GM12878 (cell line): ENCODE results near the gene ABCA3. TPM values are rescaled to one million over a fixed set of nuclear protein-coding genes. Genes with fewer than 3 reads are reported as not detected.

Experiments
- ATF7 ChIP-seq: fragments of 450-650 bp; IDR thresholded peaks from 2 replicates; pipeline ENCODE4 v1.6.1; 2016; ENCODE audit warnings: low read depth, mild to moderate bottlenecking
- BMI1 ChIP-seq: fragments of 450-650 bp; IDR thresholded peaks from 2 replicates; pipeline ENCODE4 v1.6.1; 2016; ENCODE audit warnings: mild to moderate bottlenecking, moderate library complexity, borderline replicate concordance
- CHD1 ChIP-seq: IDR thresholded peaks from 2 replicates; pipeline ENCODE4 v1.6.1; 2012; ENCODE audit warnings: low read depth, low read length, improper control_type of control experiment
- EED ChIP-seq: sonication (generic); IDR thresholded peaks from 2 replicates; pipeline ENCODE4 v1.6.1; 2016; ENCODE audit warnings: antibody characterized with exemption, low read depth
- FOS ChIP-seq: IDR thresholded peaks from 3 replicates; pipeline ENCODE4 v1.6.1; 2011; ENCODE audit warnings: borderline replicate concordance; ENCODE audit not compliant: insufficient read length; ENCODE audit errors: extremely low read depth
- FOXK2 ChIP-seq: fragments of 450-650 bp; IDR thresholded peaks from 2 replicates; pipeline ENCODE4 v1.6.1; 2017; ENCODE audit warnings: mild to moderate bottlenecking, moderate library complexity
- GATAD2B ChIP-seq: fragments of 450-650 bp; conservative IDR thresholded peaks from 2 replicates; pipeline ENCODE4 v1.6.1; 2017; ENCODE audit warnings: low read depth, mild to moderate bottlenecking, moderate library complexity
- HDGF ChIP-seq: fragments of 450-650 bp; IDR thresholded peaks from 2 replicates; pipeline ENCODE4 v1.6.1; 2016; ENCODE audit warnings: antibody characterized with exemption
- IRF3 ChIP-seq: fragments of 450-650 bp; IDR thresholded peaks from 2 replicates; pipeline ENCODE4 v1.6.1; 2014; ENCODE audit warnings: mild to moderate bottlenecking
- JUNB ChIP-seq: IDR thresholded peaks from 2 replicates; pipeline ENCODE4 v1.6.1; 2016; ENCODE audit warnings: antibody characterized with exemption, mild to moderate bottlenecking
- JUND ChIP-seq: IDR thresholded peaks from 2 replicates; pipeline ENCODE4 v1.6.1; 2012; ENCODE audit warnings: low read depth, mild to moderate bottlenecking, low read length, improper control_type of control experiment, moderate library complexity
- KLF5 ChIP-seq: fragments of 450-650 bp; IDR thresholded peaks from 2 replicates; pipeline ENCODE4 v1.6.1; 2014; ENCODE audit warnings: mild to moderate bottlenecking; ENCODE audit not compliant: partially characterized antibody
- MAX ChIP-seq: IDR thresholded peaks from 2 replicates; pipeline ENCODE4 v1.6.1; 2012; ENCODE audit warnings: low read depth, low read length, improper control_type of control experiment
- MXI1 ChIP-seq: fragments of 150-350 bp; IDR thresholded peaks from 2 replicates; pipeline ENCODE4 v1.6.1; 2011; ENCODE audit warnings: low read depth, mild to moderate bottlenecking, inconsistent platforms, low read length, improper control_type of control experiment
- NFIC ChIP-seq: IDR thresholded peaks from 2 replicates; pipeline ENCODE4 v1.6.1; 2012; ENCODE audit warnings: low read depth, mild to moderate bottlenecking, inconsistent platforms, low read length, moderate library complexity
- NR2C2 ChIP-seq: IDR thresholded peaks from 2 replicates; pipeline ENCODE4 v1.6.1; 2011; ENCODE audit warnings: borderline replicate concordance, low read depth; ENCODE audit not compliant: control insufficient read depth, insufficient read length
- PAX8 ChIP-seq: fragments of 450-650 bp; IDR thresholded peaks from 2 replicates; pipeline ENCODE4 v1.6.1; 2017; ENCODE audit warnings: mild to moderate bottlenecking, moderate library complexity
- PBX3 ChIP-seq: IDR thresholded peaks from 2 replicates; pipeline ENCODE4 v1.6.1; 2011; ENCODE audit warnings: mild to moderate bottlenecking, low read depth, low read length, moderate library complexity; ENCODE audit not compliant: insufficient replicate concordance
- PML ChIP-seq: IDR thresholded peaks from 2 replicates; pipeline ENCODE4 v1.6.1; 2012; ENCODE audit warnings: low read length, inconsistent platforms
- POLR2A ChIP-seq: IDR thresholded peaks from 2 replicates; pipeline ENCODE4 v1.6.1; 2011; ENCODE audit warnings: low read depth, mild to moderate bottlenecking, low read length
- PRDM15 ChIP-seq: fragments of 450-650 bp; formaldehyde crosslinking; IDR thresholded peaks from 2 replicates; pipeline ENCODE4 v1.4.0; 2020; ENCODE audit warnings: mild to moderate bottlenecking, moderate library complexity
- SIX5 ChIP-seq: IDR thresholded peaks from 2 replicates; pipeline ENCODE4 v1.6.1; 2011; ENCODE audit warnings: mild to moderate bottlenecking, low read depth, low read length, moderate library complexity; ENCODE audit not compliant: severe bottlenecking
- SMAD5 ChIP-seq: IDR thresholded peaks from 2 replicates; pipeline ENCODE4 v1.6.1; 2016; ENCODE audit warnings: antibody characterized with exemption, low read depth
- SREBF1 ChIP-seq: IDR thresholded peaks from 2 replicates; pipeline ENCODE4 v1.6.1; 2012; ENCODE audit warnings: mild to moderate bottlenecking, low read length
- STAT1 ChIP-seq: fragments of 450-650 bp; conservative IDR thresholded peaks from 2 replicates; pipeline ENCODE4 v1.6.1; 2014; ENCODE audit warnings: antibody characterized with exemption, mild to moderate bottlenecking
- ZNF217 ChIP-seq: fragments of 450-650 bp; IDR thresholded peaks from 2 replicates; pipeline ENCODE4 v1.6.1; 2017; ENCODE audit warnings: antibody characterized with exemption, mild to moderate bottlenecking
- ZNF24 ChIP-seq: fragments of 450-650 bp; IDR thresholded peaks from 2 replicates; pipeline ENCODE4 v1.6.1; 2017; ENCODE audit warnings: antibody characterized with exemption, mild to moderate bottlenecking
- polyA plus RNA-seq, 11 experiments: library from polyadenylated mRNA; depleted of rRNA in 4 of 11; unstranded in 6 of 11; stranded (reverse) in 5 of 11; fragments of >200 nt; fragmentation: Nextera tagmentation in 4 of 11; fragmentation: Illumina TruSeq in 1 of 11; extraction: Ambion mirVana in 4 of 11; extraction: Trizol in 1 of 11; gene quantifications; 1 replicate in 1 of 11; 2 replicates in 10 of 11; pipeline versions ENCODE4 v1.2.1 to v1.2.3, GENCODE V29; 2011 to 2016; ENCODE audit warnings: inconsistent platforms in 2 of 11, missing spikeins in 2 of 11, low read depth in 1 of 11
- total RNA-seq, 4 experiments: library from RNA; depleted of rRNA in 3 of 4; stranded (reverse); fragments of >200 nt in 3 of 4; fragmentation: Illumina TruSeq in 1 of 4; extraction: Trizol in 1 of 4; gene quantifications; 2 replicates each; pipeline versions ENCODE4 v1.2.1 to v1.2.3, GENCODE V29; 2013 to 2021

The ABCA3 gene
- total and polyA plus RNA-seq, 10 of the 15 experiments (the other 5 are each of a cell fraction or from before 2014, with no cell fraction given) = 0.71 to 17.6 (median 6.7) TPM

- TF ChIP-seq GATAD2B = peak; percentile 89; the same call in 1 of the 2 replicates
- TF ChIP-seq FOXK2 = no peak
- TF ChIP-seq NR2C2 = no peak
- peak; percentile 57; the same call in 1 of the 2 replicates for TF ChIP-seq POLR2A
- TF ChIP-seq ZNF217 = no peak; the same call in 1 of the 2 replicates
- no peak for TF ChIP-seq SMAD5
- peak; percentile 84 for TF ChIP-seq KLF5
- no peak for TF ChIP-seq ATF7
- TF ChIP-seq CHD1 = no peak
- TF ChIP-seq PRDM15 (CRISPR knock-in tag) = no peak
- no peak for TF ChIP-seq BMI1
- TF ChIP-seq NFIC = no peak
- no peak for TF ChIP-seq PML
- no peak for TF ChIP-seq FOS
- peak; percentile 79 for TF ChIP-seq MXI1
- TF ChIP-seq MAX = peak; percentile 96
- 0 out of 2 replicates have a peak, but pooled peaks have one; percentile 37 for TF ChIP-seq JUNB
- no peak for TF ChIP-seq SREBF1
- no peak for TF ChIP-seq HDGF
- TF ChIP-seq SIX5 = no peak
- no peak for TF ChIP-seq JUND
- peak; percentile 51; the same call in 1 of the 2 replicates for TF ChIP-seq IRF3
- no peak for TF ChIP-seq PAX8
- TF ChIP-seq STAT1 = peak; percentile 97
- no peak for TF ChIP-seq ZNF24
- TF ChIP-seq PBX3 = no peak
- TF ChIP-seq EED = no peak
Observed at GRCh38 chr16:2340564-2341455, at the start of gene ABCA3 (continued).
